HFF-Myc (cell line): ENCODE results near the gene ITPKB.

Experiments used
- DNase-seq: peaks from one replicate; pipeline ENCODE4 v3.0.0-alpha.2; 2011; ENCODE audit warnings: low read depth; ENCODE audit errors: extremely low read depth
- H3K4me3 ChIP-seq: replicated peaks from 2 replicates; pipeline ENCODE4 v1.5.1; 2011; ENCODE audit warnings: low read depth, mild to moderate bottlenecking, control low read depth, low read length
- CTCF ChIP-seq: IDR thresholded peaks from 2 replicates; pipeline ENCODE4 v1.5.1; 2012; ENCODE audit warnings: mild to moderate bottlenecking, low read depth, low read length, control low read depth; ENCODE audit errors: missing control alignments

ITPKB gene

GRCh38 chr1:226708342-226708780 lies 30.7 kb downstream of the ITPKB start:
- TF ChIP-seq CTCF = no peak
- no peak overlapping the region for H3K4me3 ChIP-seq
- peak; percentile 90 for DNase-seq

GRCh38 chr1:226706684-226707083 lies 32.4 kb downstream of the ITPKB start:
- DNase-seq = no peak

GRCh38 chr1:226704169-226704937 lies 34.7 kb downstream of the ITPKB start:
- no peak for TF ChIP-seq CTCF
- H3K4me3 ChIP-seq = no peak overlapping the region

More at GRCh38 chr1:226706684-226707083, 32.4 kb downstream of the ITPKB start:
- TF ChIP-seq CTCF = no peak
- H3K4me3 ChIP-seq = no peak overlapping the region

GRCh38 chr1:226702957-226703831 lies 35.9 kb downstream of the ITPKB start:
- no peak for DNase-seq
- peak overlapping the region; percentile 36 for H3K4me3 ChIP-seq
- TF ChIP-seq CTCF = no peak

More at GRCh38 chr1:226704169-226704937, 34.7 kb downstream of the ITPKB start:
- DNase-seq = no peak

GRCh38 chr1:226702318-226702956 lies 36.6 kb downstream of the ITPKB start:
- TF ChIP-seq CTCF = no peak
- no peak for DNase-seq
- peak overlapping the region; percentile 36 for H3K4me3 ChIP-seq

GRCh38 chr1:226700861-226701260 lies 38.2 kb downstream of the ITPKB start:
- no peak for DNase-seq
- no peak overlapping the region for H3K4me3 ChIP-seq
- TF ChIP-seq CTCF = no peak
